ENCODE measurements around the gene FAM81B.

Gene FAM81B

GRCh38 chr5:95401626-95402025 is 10.5 kb downstream of the FAM81B start:
- DNase-seq (ENCODE audit: low read depth in 2 of 2) = no peak

- DNase-seq (ENCODE audit: low read depth in 2 of 2) = no peak
Observed at GRCh38 chr5:95403996-95404395, 12.8 kb downstream of the FAM81B start.

GRCh38 chr5:95406426-95407090 is 15.4 kb downstream of the FAM81B start:
- DNase-seq (ENCODE audit: low read depth in 2 of 2) = no peak

GRCh38 chr5:95410279-95410678 is 19.1 kb downstream of the FAM81B start:
- DNase-seq (ENCODE audit: low read depth in 2 of 2) = no peak

GRCh38 chr5:95411474-95411873 is 20.3 kb downstream of the FAM81B start:
- DNase-seq (ENCODE audit: low read depth in 2 of 2) = no peak

GRCh38 chr5:95414451-95414850 is 23.3 kb downstream of the FAM81B start:
- DNase-seq (ENCODE audit: low read depth in 2 of 2) = no peak

GRCh38 chr5:95417971-95418370 is 26.8 kb downstream of the FAM81B start:
- DNase-seq (ENCODE audit: low read depth in 2 of 2) = no peak

- DNase-seq (ENCODE audit: low read depth in 2 of 2) = no peak
Observed at GRCh38 chr5:95422838-95423237, 31.7 kb downstream of the FAM81B start.

GRCh38 chr5:95424016-95424415 is 32.9 kb downstream of the FAM81B start:
- no peak for DNase-seq (ENCODE audit: low read depth in 2 of 2)

- DNase-seq (ENCODE audit: low read depth in 2 of 2) = no peak
Observed at GRCh38 chr5:95424526-95424925, 33.4 kb downstream of the FAM81B start.

GRCh38 chr5:95426227-95426626 is 35.1 kb downstream of the FAM81B start:
- DNase-seq (ENCODE audit: low read depth in 2 of 2) = no peak

- no peak for DNase-seq (ENCODE audit: low read depth in 2 of 2)
Observed at GRCh38 chr5:95432779-95433178, 41.6 kb downstream of the FAM81B start.

GRCh38 chr5:95439801-95440493 is 48.8 kb downstream of the FAM81B start:
- DNase-seq (ENCODE audit: low read depth in 2 of 2) = no peak

- DNase-seq (ENCODE audit: low read depth in 2 of 2) = no peak
Observed at GRCh38 chr5:95440825-95441224, 49.7 kb downstream of the FAM81B start.

- DNase-seq (ENCODE audit: low read depth in 2 of 2) = no peak
Observed at GRCh38 chr5:95441636-95442035, 50.5 kb downstream of the FAM81B start.

- DNase-seq (ENCODE audit: low read depth in 2 of 2) = no peak
Observed at GRCh38 chr5:95445442-95445841, 54.3 kb downstream of the FAM81B start.

GRCh38 chr5:95445995-95446394 is 54.8 kb downstream of the FAM81B start:
- DNase-seq (ENCODE audit: low read depth in 2 of 2) = no peak

- no peak for DNase-seq (ENCODE audit: low read depth in 2 of 2)
Observed at GRCh38 chr5:95446560-95447221, 55.5 kb downstream of the FAM81B start.

GRCh38 chr5:95447961-95448360 is 56.8 kb downstream of the FAM81B start:
- DNase-seq (ENCODE audit: low read depth in 2 of 2) = no peak

GRCh38 chr5:95448789-95449188 is 57.6 kb downstream of the FAM81B start:
- no peak for DNase-seq (ENCODE audit: low read depth in 2 of 2)

- DNase-seq (ENCODE audit: low read depth in 2 of 2) = no peak
Observed at GRCh38 chr5:95449460-95449859, 58.3 kb downstream of the FAM81B start.

- no peak for DNase-seq (ENCODE audit: low read depth in 2 of 2)
Observed at GRCh38 chr5:95454536-95454935, 63.4 kb downstream of the FAM81B start.

- DNase-seq (ENCODE audit: low read depth in 2 of 2) = no peak
Observed at GRCh38 chr5:95460665-95461064, 69.5 kb downstream of the FAM81B start.
